Suprapubic skin (tissue), 4 donors: ENCODE data around the gene KLHL1.

Experiments
- EP300 ChIP-seq: sonication (generic); formaldehyde crosslinking; IDR thresholded peaks from one replicate; pipeline ENCODE4 v1.6.1; 2017; ENCODE audit warnings: antibody characterized with exemption
- POLR2A ChIP-seq, 2 donors: fragments of 450-650 bp; IDR thresholded peaks; one replicate each; pipeline ENCODE4 v1.6.1; 2017; ENCODE audit warnings: antibody characterized with exemption in 2 of 2, mild to moderate bottlenecking in 2 of 2, moderate library complexity in 2 of 2
- POLR2AphosphoS5 ChIP-seq, 3 donors: sonication (generic); formaldehyde crosslinking; IDR thresholded peaks; one replicate each; pipeline ENCODE4 v1.6.1; 2017; ENCODE audit warnings: antibody characterized with exemption in 3 of 3
- TF ChIP-seq, protein P1 (sequence below), 2 donors: fragments of 200-600 bp in 1 of 2; fragments of 450-650 bp in 1 of 2; sonication (generic) in 1 of 2; IDR thresholded peaks; one replicate each; pipeline ENCODE4 v1.5.1; 2016 to 2019; ENCODE audit warnings: antibody characterized with exemption in 2 of 2, mild to moderate bottlenecking in 1 of 2, moderate library complexity in 1 of 2

GRCh38 chr13:69690999-69691398, 417.3 kb downstream of the KLHL1 start:
- TF ChIP-seq POLR2AphosphoS5 (IDR thresholded peaks at IDR 0.05) (no peak), POLR2A (IDR thresholded peaks at IDR 0.05) (no peak), EP300 (no peak)
- TF ChIP-seq, protein P1, sequence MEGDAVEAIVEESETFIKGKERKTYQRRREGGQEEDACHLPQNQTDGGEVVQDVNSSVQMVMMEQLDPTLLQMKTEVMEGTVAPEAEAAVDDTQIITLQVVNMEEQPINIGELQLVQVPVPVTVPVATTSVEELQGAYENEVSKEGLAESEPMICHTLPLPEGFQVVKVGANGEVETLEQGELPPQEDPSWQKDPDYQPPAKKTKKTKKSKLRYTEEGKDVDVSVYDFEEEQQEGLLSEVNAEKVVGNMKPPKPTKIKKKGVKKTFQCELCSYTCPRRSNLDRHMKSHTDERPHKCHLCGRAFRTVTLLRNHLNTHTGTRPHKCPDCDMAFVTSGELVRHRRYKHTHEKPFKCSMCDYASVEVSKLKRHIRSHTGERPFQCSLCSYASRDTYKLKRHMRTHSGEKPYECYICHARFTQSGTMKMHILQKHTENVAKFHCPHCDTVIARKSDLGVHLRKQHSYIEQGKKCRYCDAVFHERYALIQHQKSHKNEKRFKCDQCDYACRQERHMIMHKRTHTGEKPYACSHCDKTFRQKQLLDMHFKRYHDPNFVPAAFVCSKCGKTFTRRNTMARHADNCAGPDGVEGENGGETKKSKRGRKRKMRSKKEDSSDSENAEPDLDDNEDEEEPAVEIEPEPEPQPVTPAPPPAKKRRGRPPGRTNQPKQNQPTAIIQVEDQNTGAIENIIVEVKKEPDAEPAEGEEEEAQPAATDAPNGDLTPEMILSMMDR (IDR thresholded peaks at IDR 0.05): no peak
